Smooth muscle cell of the brain vasculature (primary cell): Measurements from ENCODE around the gene SNCAIP.
"Not testable (repeated sequence)": the region's sequence is repeated elsewhere in the genome, so short reads cannot be mapped to it uniquely, and the experiment has no call there.

Experiments used
- DNase-seq: peaks from one replicate; pipeline ENCODE4 v3.0.0-alpha.2; 2012; ENCODE audit warnings: low read depth, low spot score

Gene SNCAIP

DNA sequence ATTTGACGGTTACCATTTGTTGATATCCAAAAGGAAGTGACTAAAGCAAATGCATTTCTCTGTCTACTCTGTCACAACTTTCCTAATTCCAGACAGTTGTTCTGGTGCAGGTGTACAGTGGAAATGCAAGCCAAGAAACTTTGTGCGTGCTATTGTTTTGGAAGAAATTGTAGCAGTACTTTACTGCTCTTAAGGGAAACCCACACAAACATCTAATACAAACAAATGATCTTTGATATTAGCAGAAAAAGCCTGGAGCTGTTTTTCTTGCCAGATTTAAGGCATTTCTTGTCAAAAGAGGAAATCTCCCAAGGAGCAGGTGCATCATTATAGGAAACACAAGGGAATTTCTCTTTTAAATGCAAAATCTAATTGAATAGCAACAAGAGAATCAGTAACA, 2.0 kb downstream of the SNCAIP start:
- no peak for DNase-seq

DNA sequence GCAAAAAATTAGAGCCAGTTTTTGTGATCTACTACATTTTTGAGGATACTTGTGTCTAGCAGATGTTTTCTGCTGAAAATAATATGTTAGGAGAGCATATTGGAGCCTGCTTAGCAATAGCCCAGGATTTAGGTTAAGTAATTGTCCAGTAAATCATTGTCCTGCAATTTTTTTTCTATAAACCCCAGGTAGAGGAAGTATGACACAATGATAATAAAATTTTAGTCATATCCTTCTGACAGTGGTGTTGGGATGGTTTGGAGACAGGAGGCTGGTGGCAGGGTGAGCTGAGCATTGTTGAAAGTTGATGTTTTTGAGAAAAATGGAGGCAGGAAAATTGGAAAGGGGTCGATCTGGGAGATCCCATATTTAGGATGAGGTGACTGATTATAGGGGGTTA, 3.5 kb downstream of the SNCAIP start:
- no peak for DNase-seq

DNA sequence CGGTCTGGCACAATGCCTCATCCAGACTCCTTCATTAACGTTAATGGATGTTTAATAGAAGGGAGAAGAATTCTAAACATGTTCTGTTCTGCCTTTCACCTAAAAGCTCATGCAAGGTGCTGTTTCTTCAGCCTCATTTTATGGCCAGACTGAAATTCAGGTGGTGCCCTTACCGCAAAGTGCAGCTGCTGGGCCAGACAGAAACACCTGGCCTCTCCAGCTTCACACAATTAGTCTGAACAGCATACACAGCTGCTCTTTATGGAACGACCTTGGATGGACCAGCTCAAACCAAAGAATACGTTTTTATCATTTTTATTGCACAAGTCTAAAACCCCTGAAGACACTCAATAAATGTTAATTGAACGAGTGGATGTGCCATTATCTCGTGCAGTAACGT, 4.6 kb downstream of the SNCAIP start:
- no peak for DNase-seq

GRCh38 chr5:122319897-122320296, 7.9 kb downstream of the SNCAIP start:
- DNase-seq = no peak

- DNase-seq = no peak
These were observed 9.9 kb downstream of the SNCAIP start for GRCh38 chr5:122321921-122322320.

DNA sequence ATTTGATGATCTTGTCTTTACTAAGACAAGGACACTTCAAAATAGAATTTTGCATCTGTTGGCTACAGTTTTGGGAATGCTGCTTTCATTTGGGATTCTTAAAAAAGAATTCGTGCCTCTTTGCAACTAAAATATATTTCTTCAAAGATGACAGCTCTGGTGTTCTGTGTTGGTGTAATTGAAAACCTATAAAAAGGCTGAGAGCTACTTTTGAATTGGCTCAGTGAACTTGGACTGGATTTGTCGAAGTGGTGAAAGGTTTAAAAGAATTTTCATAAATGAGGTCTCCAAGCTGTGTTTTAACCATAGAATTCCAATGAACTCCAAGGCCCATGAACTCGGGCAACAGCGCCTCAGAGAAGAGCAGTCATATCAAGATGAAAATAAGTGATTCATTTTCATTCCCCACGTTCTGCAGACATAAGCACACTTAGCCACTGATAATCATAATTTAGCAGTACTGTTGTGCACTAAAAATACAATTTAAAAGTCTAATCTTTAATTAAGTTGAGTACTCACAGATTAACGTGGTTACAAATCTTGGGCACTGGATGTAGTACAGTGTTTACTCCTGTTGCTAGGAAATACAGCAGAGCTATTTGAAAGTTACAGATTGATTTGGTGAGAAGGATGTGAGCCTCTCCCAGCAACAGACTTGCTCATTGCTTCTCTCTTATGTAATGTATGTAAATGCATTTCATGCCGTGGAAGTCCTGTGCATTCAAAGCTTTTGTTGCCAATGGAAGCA, 10.9 kb downstream of the SNCAIP start:
- DNase-seq = no peak

- DNase-seq = no peak
These were observed 11.7 kb downstream of the SNCAIP start for GRCh38 chr5:122323738-122324137.

- DNase-seq = no peak
These were observed 15.1 kb downstream of the SNCAIP start for GRCh38 chr5:122327110-122327509.

- no peak for DNase-seq
These were observed 18.8 kb downstream of the SNCAIP start for GRCh38 chr5:122330881-122331280.

DNA sequence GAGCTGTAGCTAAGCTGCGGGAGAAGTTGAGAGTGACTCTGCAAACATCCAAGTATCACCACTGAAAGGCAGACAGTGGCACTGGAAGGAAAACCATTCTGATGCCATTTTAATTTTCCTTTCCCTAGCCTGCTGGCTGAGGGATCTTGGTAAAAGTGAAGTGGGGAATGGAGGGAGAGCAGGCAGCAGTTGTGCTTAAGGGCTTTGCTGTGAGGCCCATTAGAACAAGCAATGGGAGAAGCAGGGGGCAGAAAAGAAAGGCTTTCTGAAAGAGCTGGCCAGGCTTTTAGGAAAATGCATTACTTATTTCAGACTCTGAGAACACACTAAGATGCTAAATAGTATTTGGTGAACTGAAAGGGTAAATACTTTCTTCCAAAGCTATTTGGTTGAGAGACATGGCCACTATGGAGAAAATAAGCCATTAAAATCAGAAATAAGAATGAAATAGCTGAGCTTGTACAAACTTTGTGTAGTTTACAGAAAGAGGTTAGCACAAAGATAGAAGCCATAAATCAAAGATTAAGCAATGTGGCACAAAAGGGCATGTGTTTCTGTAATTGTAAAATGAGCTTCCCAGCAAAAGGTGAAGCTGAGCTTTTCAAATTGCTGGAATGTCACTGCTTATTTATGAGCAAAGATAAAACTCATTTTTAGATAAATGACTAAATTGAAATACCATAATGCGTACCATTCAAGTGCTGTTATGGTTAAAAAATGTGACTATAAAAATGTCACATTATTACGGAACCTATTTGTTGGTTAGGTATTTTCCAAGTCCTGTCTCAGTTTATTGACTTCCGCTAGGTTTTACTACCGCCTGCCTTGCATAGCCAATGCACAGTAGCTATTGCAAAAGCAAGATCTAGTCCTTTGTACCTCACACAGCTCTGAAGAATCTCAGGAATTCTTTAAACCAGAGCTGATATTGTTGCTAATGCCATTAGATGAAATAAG, 20.8 kb downstream of the SNCAIP start:
- DNase-seq = no peak

- no peak for DNase-seq
These were observed 21.5 kb downstream of the SNCAIP start for GRCh38 chr5:122333564-122333963.

DNA sequence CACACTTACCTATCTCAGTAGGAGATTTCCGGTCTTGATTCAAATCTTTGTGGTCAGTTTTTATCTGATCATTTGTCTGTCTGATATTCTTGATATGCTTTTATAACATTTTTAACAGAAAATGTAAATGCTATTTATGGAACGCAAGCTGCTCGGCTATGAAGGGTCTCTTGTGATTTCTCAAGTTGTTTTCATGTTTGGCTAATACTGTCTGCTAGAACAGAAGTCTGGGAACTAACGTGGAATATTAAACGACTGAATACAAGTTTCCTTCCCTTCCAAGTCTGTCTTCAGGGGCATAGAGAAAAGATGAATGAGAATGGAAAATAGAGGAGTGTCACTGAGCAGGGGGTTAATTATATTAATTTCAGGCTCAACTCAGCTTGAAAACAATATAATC, 27.6 kb downstream of the SNCAIP start:
- DNase-seq = no peak

- no peak for DNase-seq
These were observed 29.1 kb downstream of the SNCAIP start for GRCh38 chr5:122341087-122341486.

GRCh38 chr5:122342256-122342655, 30.2 kb downstream of the SNCAIP start:
- no peak for DNase-seq

DNA sequence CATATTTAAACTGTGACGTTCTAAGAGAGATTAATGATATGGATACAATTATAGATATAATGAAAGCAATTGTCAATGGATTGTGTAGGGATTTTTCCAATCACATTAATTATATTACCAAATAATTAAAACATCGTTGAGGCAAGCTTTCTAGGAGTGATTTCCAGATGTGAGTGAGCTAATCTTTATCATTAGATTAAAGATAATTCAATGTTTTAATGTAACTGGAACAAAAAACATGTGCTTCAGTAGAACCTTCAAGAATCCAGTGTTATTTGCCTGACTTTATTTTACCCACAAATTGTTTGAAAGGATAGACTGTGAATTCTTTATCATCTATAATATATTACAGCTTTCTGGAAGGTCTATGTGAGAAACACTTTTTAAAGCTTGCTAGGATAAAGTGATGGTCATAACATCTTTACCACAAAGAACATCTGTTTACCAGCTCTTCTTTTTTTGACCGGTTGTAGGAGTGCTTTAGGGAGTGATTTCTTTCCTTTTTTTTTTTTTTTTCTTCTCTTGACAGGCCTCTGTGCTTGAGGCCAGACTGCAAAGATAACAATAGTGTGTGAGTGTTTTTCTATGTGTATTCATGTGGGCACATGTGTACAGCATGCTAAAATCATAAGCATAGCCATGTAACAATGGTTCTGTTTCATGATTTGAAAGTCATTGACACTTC, 35.0 kb downstream of the SNCAIP start:
- DNase-seq = no peak

DNA sequence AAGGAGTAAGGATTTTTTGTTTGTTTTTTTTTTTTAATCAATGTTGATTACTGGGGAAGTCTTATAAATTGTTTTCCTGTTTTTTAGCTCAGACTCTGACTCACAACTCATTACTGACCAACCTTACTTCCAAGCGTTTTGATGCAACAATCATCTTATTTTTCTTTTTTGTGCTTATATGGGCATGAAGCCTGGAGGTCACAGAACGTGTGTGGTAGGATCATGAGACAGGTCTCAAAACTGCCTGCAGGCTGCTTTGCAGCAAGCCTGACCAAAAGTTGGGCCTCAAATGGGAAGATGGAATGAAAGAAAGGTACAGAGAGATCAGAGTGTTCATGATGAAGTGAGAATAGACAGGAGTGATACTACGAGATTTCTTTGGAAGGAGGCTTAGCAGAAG, 38.5 kb downstream of the SNCAIP start:
- DNase-seq = no peak

DNA sequence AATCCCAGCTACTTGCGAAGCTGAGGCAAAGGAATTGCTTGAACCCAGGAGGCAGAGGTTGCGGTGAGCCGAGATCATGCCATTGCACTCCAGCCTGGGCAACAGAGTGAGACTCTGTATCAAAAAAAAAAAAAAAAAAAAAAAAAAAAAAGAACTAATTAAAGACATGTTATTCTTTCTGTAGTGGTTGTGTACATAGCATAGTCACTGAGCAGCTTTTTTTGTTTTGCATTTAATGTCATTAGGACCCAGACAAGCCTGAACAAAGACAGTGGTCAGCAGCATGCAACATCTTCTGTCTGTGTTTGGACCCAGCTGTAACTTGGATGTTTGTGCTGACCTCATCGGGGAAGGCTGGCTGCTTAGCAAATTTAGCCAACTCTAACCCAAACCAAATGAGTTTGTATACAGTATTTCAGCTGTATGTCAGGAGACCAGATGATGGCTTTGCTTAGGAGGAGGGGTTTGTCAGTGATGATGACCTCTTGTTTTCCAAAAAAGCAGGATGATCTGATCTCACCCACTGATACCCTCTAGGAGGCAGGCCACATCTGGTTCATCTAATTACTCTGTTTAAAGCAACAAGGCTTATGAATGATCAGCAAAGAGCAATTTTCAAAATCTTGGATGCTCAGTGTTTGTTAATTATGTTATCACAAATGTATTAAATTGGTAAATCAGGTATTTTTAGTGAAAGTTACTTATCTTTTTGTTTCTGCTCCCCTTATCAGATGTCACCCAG, 39.5 kb downstream of the SNCAIP start:
- no peak for DNase-seq

- DNase-seq = no peak
These were observed 40.3 kb downstream of the SNCAIP start for GRCh38 chr5:122352331-122352730.

DNA sequence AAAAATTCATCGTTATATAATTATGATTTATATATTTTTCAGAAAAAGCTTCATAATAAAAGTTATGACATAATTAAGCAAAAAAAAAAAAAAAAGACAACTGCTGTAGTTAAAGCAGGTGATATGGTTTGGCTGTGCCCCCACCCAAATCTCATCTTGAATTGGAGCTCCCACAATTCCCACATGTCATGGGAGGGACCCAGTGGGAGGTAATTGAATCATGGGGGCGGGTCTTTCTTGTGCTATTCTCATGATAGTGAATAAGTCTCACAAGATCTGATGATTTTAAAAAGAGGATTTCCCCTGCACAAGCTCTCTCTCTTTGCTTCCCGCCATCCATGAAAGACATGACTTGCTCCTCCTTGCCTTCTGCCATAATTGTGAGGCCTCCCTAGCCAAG, 41.3 kb downstream of the SNCAIP start:
- not testable (repeated sequence) for DNase-seq

GRCh38 chr5:122354293-122354692, 42.3 kb downstream of the SNCAIP start:
- DNase-seq = no peak

DNA sequence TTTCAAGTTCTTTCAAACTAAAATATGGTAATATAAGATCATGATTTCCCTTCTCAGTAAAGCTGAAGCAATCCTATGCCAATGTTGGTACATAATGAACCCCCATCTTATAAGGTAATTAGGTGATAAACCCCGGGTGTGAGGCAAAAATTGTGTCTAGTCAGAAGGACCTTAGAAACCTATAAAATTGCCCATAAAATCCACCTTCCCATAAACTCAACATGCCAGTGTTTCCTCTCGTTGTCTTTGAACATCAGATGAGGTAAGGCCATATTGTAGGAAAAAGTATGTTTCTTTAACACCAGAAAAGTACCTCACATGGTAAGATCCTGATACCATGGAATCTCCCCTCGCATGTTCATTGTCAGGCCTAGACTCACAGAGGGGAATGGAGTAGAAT, 43.3 kb downstream of the SNCAIP start:
- no peak for DNase-seq

DNA sequence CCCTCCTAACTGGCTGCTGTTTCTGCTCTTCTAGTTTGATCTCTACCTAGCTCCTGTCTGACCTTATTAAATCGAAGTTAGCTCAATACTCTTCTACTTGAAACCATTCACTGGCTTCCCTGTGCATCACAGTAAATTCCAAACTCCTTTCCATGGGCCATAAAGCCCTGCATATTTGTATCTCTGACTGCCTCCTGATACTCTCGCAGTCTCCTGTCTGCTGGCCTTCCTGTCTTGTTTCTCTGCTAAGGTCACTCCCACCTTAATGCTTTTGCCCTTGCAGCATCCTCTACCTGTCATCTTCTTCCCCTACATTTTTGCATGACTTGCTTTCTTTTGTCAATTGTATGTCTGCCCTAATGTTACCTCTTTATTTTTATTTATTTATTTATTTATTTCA, 44.8 kb downstream of the SNCAIP start:
- no peak for DNase-seq
